Aorta (tissue), 5 donors: ENCODE data around the gene CAMSAP2. TPM values are rescaled to one million over a fixed set of nuclear protein-coding genes. Genes with fewer than 3 reads are reported as not detected.

Experiments
- ATAC-seq: fragments of 200-7000 bp; cut with Tn5 transposase; one replicate; pipeline ENCODE4 v1.9.1; 2022; ENCODE audit warnings: moderate library complexity; ENCODE audit not compliant: low FRiP score
- DNase-seq, 2 donors: peaks; one replicate each; pipeline ENCODE4 v3.0.0-alpha.2; 2020
- H3K27ac ChIP-seq, 2 donors: one replicate each; pipeline ENCODE4 v1.5.1; 2013; ENCODE audit warnings: low read length in 2 of 2, mild to moderate bottlenecking in 2 of 2, moderate library complexity in 2 of 2, control low read depth in 1 of 2, inconsistent platforms in 1 of 2, low read depth in 1 of 2
- H3K27me3 ChIP-seq, 2 donors: one replicate each; pipeline ENCODE4 v1.6.1; 2013; ENCODE audit warnings: control low read depth in 1 of 2, low read length in 1 of 2, mild to moderate bottlenecking in 1 of 2, moderate library complexity in 1 of 2; ENCODE audit not compliant: insufficient read depth in 2 of 2, control insufficient read depth in 1 of 2
- H3K36me3 ChIP-seq, 2 donors: one replicate each; pipeline ENCODE4 v1.6.1; 2013; ENCODE audit warnings: control low read depth in 1 of 2, low read length in 1 of 2, mild to moderate bottlenecking in 1 of 2; ENCODE audit not compliant: insufficient read depth in 2 of 2, control insufficient read depth in 1 of 2
- H3K4me1 ChIP-seq, 2 donors: one replicate each; pipeline ENCODE4 v1.6.1; 2013; ENCODE audit warnings: low read length in 2 of 2, control low read depth in 1 of 2, mild to moderate bottlenecking in 1 of 2, moderate library complexity in 1 of 2; ENCODE audit not compliant: insufficient read depth in 2 of 2, control insufficient read depth in 1 of 2
- H3K4me3 ChIP-seq, 2 donors: one replicate each; pipeline ENCODE4 v1.5.1; 2013; ENCODE audit warnings: low read length in 2 of 2, control low read depth in 1 of 2, mild to moderate bottlenecking in 1 of 2
- H3K9me3 ChIP-seq: one replicate; pipeline ENCODE4 v1.6.1; 2013; ENCODE audit warnings: mild to moderate bottlenecking, low read length; ENCODE audit not compliant: control insufficient read depth
- WGBS, 2 donors: extraction: QIAGEN DNeasy Blood & Tissue Kit; methylation state at CpG; one replicate each; pipeline ENCODE4 v1.1.7; 2013; 5-methylcytosine and 5-hydroxymethylcytosine counted together
- intact Hi-C, 2 donors: fragments of 100-400 bp; cut with DNase I; formaldehyde crosslinking; loops; one replicate each; pipeline versions ENCODE4 v1.14.2 to v1.15.0; 2022
- polyA plus RNA-seq, 2 donors: library from polyadenylated mRNA; stranded (reverse); fragments of 200-250 nt; gene quantifications; one replicate each; pipeline ENCODE4 v1.2.3, GENCODE V29; 2013
- total RNA-seq, 2 donors: library from RNA; stranded (reverse); fragmentation: NEBNext Ultra II Directional; extraction: Animal tissue kit (Norgen Biotek cat#: 25700); gene quantifications; one replicate each; pipeline ENCODE4 v1.2.1, GENCODE V29; 2021
- donor health status: healthy with polysubstance abuse.
- donor health status: Bipolar disorder and iron deficiency.
- donor health status: DM: no; HTN: no; CAD: no.
- donor health status: DM: no; HTN: no; CAD: no.
- donor health status: DM: yes; HTN: yes; CAD: no.

CAMSAP2 gene
- total and polyA plus RNA-seq, 4 donors = 10.1 to 51.9 (median 31.9) TPM

GRCh38 chr1:200707116-200707515 lies 31.6 kb upstream of the CAMSAP2 start:
- no peak for ATAC-seq
- WGBS, 2 donors = 84 to 95% methylated on average over 5 of the region's 5 CpGs

DNA sequence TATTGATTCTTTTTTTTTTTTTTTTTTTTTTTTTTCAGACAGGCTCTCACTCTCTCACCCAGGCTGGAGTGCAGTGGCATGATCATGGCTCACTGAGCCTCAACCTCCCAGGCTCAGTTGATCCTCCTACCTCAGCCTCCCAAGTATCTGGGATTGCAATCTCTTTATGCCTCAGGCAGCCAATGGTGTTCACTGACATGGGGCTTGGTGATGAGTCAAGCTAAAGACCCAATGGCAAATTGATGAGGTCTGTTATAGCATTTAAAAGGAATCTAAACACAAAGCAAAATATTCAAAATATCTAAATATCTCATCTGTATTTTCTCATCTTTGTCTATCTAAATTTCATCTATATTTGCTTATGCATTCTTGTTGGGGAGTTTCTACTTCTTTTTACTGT lies 30.5 kb upstream of the CAMSAP2 start:
- no peaks in the 10 kb centered on the region for H3K36me3 ChIP-seq
- no peaks in the 10 kb centered on the region for H3K27me3 ChIP-seq
- DNase-seq (no peak), ATAC-seq (no peak)
- H3K27ac ChIP-seq = no peak overlapping the region
- no peak overlapping the region for H3K4me3 ChIP-seq
- no peaks in the 10 kb centered on the region for H3K9me3 ChIP-seq
- H3K4me1 ChIP-seq = no peaks in the 10 kb centered on the region
- intact Hi-C loops = no loop called here

More at GRCh38 chr1:200707116-200707515, 31.6 kb upstream of the CAMSAP2 start:
- Histone ChIP-seq H3K9me3 (no peaks in the 10 kb centered on the region), H3K4me3 (no peak overlapping the region), H3K4me1 (no peaks in the 10 kb centered on the region), H3K27me3 (no peaks in the 10 kb centered on the region), H3K27ac (no peak overlapping the region), H3K36me3 (no peaks in the 10 kb centered on the region)
- intact Hi-C loops = no loop called here
- no peak for DNase-seq

- 96 to 97% methylated on average over 1 of the region's 1 CpG for WGBS, 2 donors
- DNase-seq (no peak), ATAC-seq (no peak)
- Histone ChIP-seq H3K27ac (no peak overlapping the region), H3K4me3 (no peak overlapping the region), H3K9me3 (no peaks in the 10 kb centered on the region), H3K27me3 (no peaks in the 10 kb centered on the region), H3K36me3 (no peaks in the 10 kb centered on the region), H3K4me1 (no peaks in the 10 kb centered on the region)
- intact Hi-C loops = no loop called here
These were observed 29.9 kb upstream of the CAMSAP2 start for GRCh38 chr1:200708769-200709168.

GRCh38 chr1:200710166-200710565 lies 28.5 kb upstream of the CAMSAP2 start:
- Histone ChIP-seq H3K9me3 (no peaks in the 10 kb centered on the region), H3K36me3 (no peaks in the 10 kb centered on the region), H3K4me1 (no peaks in the 10 kb centered on the region), H3K27me3 (no peaks in the 10 kb centered on the region), H3K27ac (no peak overlapping the region), H3K4me3 (no peak overlapping the region)
- ATAC-seq = no peak
- DNase-seq = no peak
- intact Hi-C loops = no loop called here
- 88% methylated on average over 2 of the region's 2 CpGs for WGBS, 2 donors

DNA sequence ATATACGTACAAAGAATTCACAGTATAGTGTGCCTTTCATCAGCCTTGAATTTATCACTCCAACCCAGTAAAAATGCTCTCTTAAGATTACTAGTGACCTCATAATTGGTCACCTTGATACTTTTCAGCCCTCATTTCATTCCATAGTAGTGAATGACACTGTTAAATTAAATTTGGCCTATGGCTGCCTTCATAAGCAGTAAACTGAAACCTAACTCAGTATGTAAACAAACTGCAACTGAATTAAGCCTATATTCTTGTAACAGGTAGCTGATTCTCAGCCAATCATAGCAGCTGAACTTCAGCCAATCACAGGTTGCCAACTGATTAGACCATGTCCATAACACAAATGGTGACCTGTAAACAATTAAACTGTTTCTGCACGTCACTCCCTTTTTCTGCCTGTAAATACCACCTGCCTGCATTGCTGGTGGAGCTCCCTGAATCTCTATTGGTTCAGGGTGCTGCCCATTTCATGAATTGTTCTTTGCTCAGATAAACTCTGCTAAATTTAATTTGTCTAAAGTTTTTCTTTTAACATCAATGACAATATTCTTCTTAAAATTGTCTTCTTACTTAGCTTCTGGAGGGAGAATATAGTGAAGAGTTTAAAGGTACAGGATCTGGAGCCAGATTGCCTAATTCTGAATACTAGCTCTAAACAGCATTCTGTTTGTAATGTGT lies 24.0 kb upstream of the CAMSAP2 start:
- ATAC-seq (no peak), DNase-seq (no peak)
- intact Hi-C loops = no loop called here
- H3K9me3 ChIP-seq = no peaks in the 10 kb centered on the region
- no peak overlapping the region for H3K4me3 ChIP-seq
- no peaks in the 10 kb centered on the region for H3K27me3 ChIP-seq
- no peaks in the 10 kb centered on the region for H3K4me1 ChIP-seq
- H3K36me3 ChIP-seq = no peaks in the 10 kb centered on the region
- H3K27ac ChIP-seq = no peak overlapping the region
- WGBS, 2 donors = 88 to 90% methylated on average over 2 of the region's 2 CpGs

DNA sequence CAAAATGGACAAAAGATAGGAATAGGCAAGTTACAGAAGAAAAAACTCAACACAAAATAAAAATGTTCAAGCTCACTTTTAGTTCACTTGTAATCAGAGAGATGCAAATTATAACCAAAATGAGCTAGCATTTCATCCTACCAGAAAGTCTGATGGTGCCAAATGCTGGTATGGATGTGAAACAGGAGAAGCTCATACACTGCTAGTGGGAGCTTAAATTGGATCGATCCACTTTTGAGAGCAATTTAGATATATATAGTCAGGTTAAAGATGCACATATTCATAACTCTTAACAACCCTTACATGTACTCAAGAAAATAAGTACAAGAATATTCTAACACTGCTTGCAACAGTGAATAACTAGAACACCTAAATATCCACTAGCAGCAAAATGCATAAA lies 18.5 kb upstream of the CAMSAP2 start:
- H3K27me3 ChIP-seq = no peaks in the 10 kb centered on the region
- H3K4me1 ChIP-seq = no peaks in the 10 kb centered on the region
- H3K27ac ChIP-seq = no peak overlapping the region
- DNase-seq (no peak), ATAC-seq (no peak)
- no peak overlapping the region for H3K4me3 ChIP-seq
- WGBS, 2 donors = 93% methylated on average over 1 of the region's 1 CpG
- intact Hi-C loops = no loop called here
- no peaks in the 10 kb centered on the region for H3K9me3 ChIP-seq
- H3K36me3 ChIP-seq = no peaks in the 10 kb centered on the region

GRCh38 chr1:200724064-200724463 lies 14.6 kb upstream of the CAMSAP2 start:
- intact Hi-C loops = no loop called here

GRCh38 chr1:200727257-200727656 lies 11.4 kb upstream of the CAMSAP2 start:
- intact Hi-C loops = no loop called here
- WGBS, 2 donors = 96 to 98% methylated on average over 2 of the region's 2 CpGs

More at GRCh38 chr1:200724064-200724463, 14.6 kb upstream of the CAMSAP2 start:
- DNase-seq = no peak
- no peak overlapping the region for H3K4me3 ChIP-seq
- no peak overlapping the region for H3K27ac ChIP-seq
- H3K36me3 ChIP-seq = no peaks in the 10 kb centered on the region
- no peak for ATAC-seq
- no peaks in the 10 kb centered on the region for H3K27me3 ChIP-seq
- no peaks in the 10 kb centered on the region for H3K4me1 ChIP-seq
- no peaks in the 10 kb centered on the region for H3K9me3 ChIP-seq

GRCh38 chr1:200729863-200730262 lies 8.8 kb upstream of the CAMSAP2 start:
- no peak overlapping the region for H3K4me3 ChIP-seq
- no peak for ATAC-seq
- H3K36me3 ChIP-seq = no peaks in the 10 kb centered on the region
- H3K9me3 ChIP-seq = no peaks in the 10 kb centered on the region
- H3K27me3 ChIP-seq = no peaks in the 10 kb centered on the region
- H3K4me1 ChIP-seq = no peaks in the 10 kb centered on the region
- no peak for DNase-seq
- 34 to 36% methylated on average over 3 of the region's 3 CpGs for WGBS, 2 donors
- intact Hi-C loops = no loop called here
- H3K27ac ChIP-seq = no peak overlapping the region

More at GRCh38 chr1:200727257-200727656, 11.4 kb upstream of the CAMSAP2 start:
- ATAC-seq (no peak), DNase-seq (no peak)
- Histone ChIP-seq H3K27ac (no peak overlapping the region), H3K4me1 (no peaks in the 10 kb centered on the region), H3K4me3 (no peak overlapping the region), H3K27me3 (no peaks in the 10 kb centered on the region), H3K9me3 (no peaks in the 10 kb centered on the region), H3K36me3 (no peaks in the 10 kb centered on the region)
